A673 (cell line): ENCODE data around the gene CASP14.

Experiments
- EZH2 ChIP-seq: fragments of 200-600 bp; sonication (generic); IDR thresholded peaks from 2 replicates; pipeline ENCODE4 v1.6.1; 2017; ENCODE audit warnings: borderline replicate concordance, low read depth, mild to moderate bottlenecking, mixed read lengths, antibody characterized with exemption, low read length; ENCODE audit not compliant: poor library complexity, severe bottlenecking
- TF ChIP-seq, protein P1 (sequence below): fragments of 300-800, 200-600 bp; sonication (generic); conservative IDR thresholded peaks from 2 replicates; pipeline ENCODE4 v1.5.1; 2017; ENCODE audit warnings: low read depth, mild to moderate bottlenecking, antibody characterized with exemption, low read length, moderate library complexity, mixed read lengths

DNA sequence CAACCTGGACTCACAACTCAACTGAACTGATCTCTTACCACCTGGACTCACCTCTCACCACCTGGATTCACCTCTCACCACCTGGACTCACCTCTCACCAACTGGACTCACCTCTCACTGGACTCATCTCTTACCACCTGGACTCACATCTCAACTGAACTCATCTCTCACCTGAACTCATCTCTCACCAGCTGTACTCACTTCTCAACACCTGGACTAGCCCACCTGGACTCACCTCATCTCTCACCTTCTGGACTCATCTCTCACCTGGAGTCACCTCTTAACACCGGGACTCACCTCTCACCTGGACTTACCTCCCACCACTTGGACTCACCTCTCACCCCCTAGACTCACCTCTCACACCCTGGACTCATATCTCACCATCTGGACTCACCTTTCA, 7.3 kb upstream of the CASP14 start:
- no peak for TF ChIP-seq EZH2
- TF ChIP-seq, protein P1, sequence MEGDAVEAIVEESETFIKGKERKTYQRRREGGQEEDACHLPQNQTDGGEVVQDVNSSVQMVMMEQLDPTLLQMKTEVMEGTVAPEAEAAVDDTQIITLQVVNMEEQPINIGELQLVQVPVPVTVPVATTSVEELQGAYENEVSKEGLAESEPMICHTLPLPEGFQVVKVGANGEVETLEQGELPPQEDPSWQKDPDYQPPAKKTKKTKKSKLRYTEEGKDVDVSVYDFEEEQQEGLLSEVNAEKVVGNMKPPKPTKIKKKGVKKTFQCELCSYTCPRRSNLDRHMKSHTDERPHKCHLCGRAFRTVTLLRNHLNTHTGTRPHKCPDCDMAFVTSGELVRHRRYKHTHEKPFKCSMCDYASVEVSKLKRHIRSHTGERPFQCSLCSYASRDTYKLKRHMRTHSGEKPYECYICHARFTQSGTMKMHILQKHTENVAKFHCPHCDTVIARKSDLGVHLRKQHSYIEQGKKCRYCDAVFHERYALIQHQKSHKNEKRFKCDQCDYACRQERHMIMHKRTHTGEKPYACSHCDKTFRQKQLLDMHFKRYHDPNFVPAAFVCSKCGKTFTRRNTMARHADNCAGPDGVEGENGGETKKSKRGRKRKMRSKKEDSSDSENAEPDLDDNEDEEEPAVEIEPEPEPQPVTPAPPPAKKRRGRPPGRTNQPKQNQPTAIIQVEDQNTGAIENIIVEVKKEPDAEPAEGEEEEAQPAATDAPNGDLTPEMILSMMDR, result no peak
